ENCODE measurements around the gene HLA-DQA1.
"Not testable (repeated sequence)": the region's sequence is repeated elsewhere in the genome, so short reads cannot be mapped to it uniquely, and the experiment has no call there.

Gene HLA-DQA1

GRCh38 chr6:32637219-32637880 lies at the start of gene HLA-DQA1:
TSS of gene HLA-DQA1 (plus strand) at chr6:32637406. CDS start at chr6:32637459, 53 bp downstream.
- no peak for DNase-seq (ENCODE audit: low read depth in 2 of 2)

- no peak for DNase-seq (ENCODE audit: low read depth in 2 of 2)
These were observed 49.0 kb upstream of the HLA-DQA1 start for GRCh38 chr6:32588156-32588555.

GRCh38 chr6:32589596-32590449 lies 47.4 kb upstream of the HLA-DQA1 start, which contains the start of gene HLA-DRB1:
TSS of gene HLA-DRB1 (minus strand) at chr6:32589848. CDS start at chr6:32589742, 106 bp downstream.
- DNase-seq (ENCODE audit: low read depth in 2 of 2) = no peak

- not testable (repeated sequence) for DNase-seq (ENCODE audit: low read depth in 2 of 2)
These were observed 46.5 kb upstream of the HLA-DQA1 start for GRCh38 chr6:32590713-32591112.

GRCh38 chr6:32597024-32597423 lies 40.2 kb upstream of the HLA-DQA1 start:
- DNase-seq (ENCODE audit: low read depth in 2 of 2) = no peak

GRCh38 chr6:32602383-32602782 lies 34.8 kb upstream of the HLA-DQA1 start:
- DNase-seq (ENCODE audit: low read depth in 2 of 2) = no peak

- DNase-seq (ENCODE audit: low read depth in 2 of 2) = no peak
These were observed 34.0 kb upstream of the HLA-DQA1 start for GRCh38 chr6:32603222-32603621.

GRCh38 chr6:32603888-32604287 lies 33.3 kb upstream of the HLA-DQA1 start:
- DNase-seq (ENCODE audit: low read depth in 2 of 2) = no peak

GRCh38 chr6:32604434-32604877 lies 32.8 kb upstream of the HLA-DQA1 start:
- no peak for DNase-seq (ENCODE audit: low read depth in 2 of 2)

GRCh38 chr6:32607263-32607987 lies 29.8 kb upstream of the HLA-DQA1 start:
- no peak for DNase-seq (ENCODE audit: low read depth in 2 of 2)

GRCh38 chr6:32607988-32608298 lies 29.3 kb upstream of the HLA-DQA1 start:
- DNase-seq (ENCODE audit: low read depth in 2 of 2) = no peak

- no peak for DNase-seq (ENCODE audit: low read depth in 2 of 2)
These were observed 28.8 kb upstream of the HLA-DQA1 start for GRCh38 chr6:32608362-32608761.

GRCh38 chr6:32609391-32609730 lies 27.8 kb upstream of the HLA-DQA1 start:
- no peak for DNase-seq (ENCODE audit: low read depth in 2 of 2)

- peak in 1 of 2 donors; percentile 16 for DNase-seq (ENCODE audit: low read depth in 2 of 2)
These were observed 27.2 kb upstream of the HLA-DQA1 start for GRCh38 chr6:32609731-32610640.

GRCh38 chr6:32610682-32611296 lies 26.4 kb upstream of the HLA-DQA1 start:
- no peak for DNase-seq (ENCODE audit: low read depth in 2 of 2)

GRCh38 chr6:32613475-32613874 lies 23.7 kb upstream of the HLA-DQA1 start:
- no peak for DNase-seq (ENCODE audit: low read depth in 2 of 2)

GRCh38 chr6:32614366-32615081 lies 22.7 kb upstream of the HLA-DQA1 start:
- DNase-seq (ENCODE audit: low read depth in 2 of 2) = no peak

- no peak for DNase-seq (ENCODE audit: low read depth in 2 of 2)
These were observed 21.2 kb upstream of the HLA-DQA1 start for GRCh38 chr6:32615885-32616532.

GRCh38 chr6:32617751-32618150 lies 19.5 kb upstream of the HLA-DQA1 start:
- DNase-seq (ENCODE audit: low read depth in 2 of 2) = no peak

- DNase-seq (ENCODE audit: low read depth in 2 of 2) = no peak
These were observed 15.8 kb upstream of the HLA-DQA1 start for GRCh38 chr6:32621372-32621771.

Data from stimulated activated CD8-positive, alpha-beta memory T cell treated with anti-CD3 and anti-CD28 coated beads, Interleukin-7, amount 100 ng/mL, for 1 hour (primary cell).